ENCODE measurements around the gene PRKCE. TPM values are rescaled to one million over a fixed set of nuclear protein-coding genes. Genes with fewer than 3 reads are reported as not detected.

The PRKCE gene
- total RNA-seq, 1 donor: 12.5 TPM

DNA sequence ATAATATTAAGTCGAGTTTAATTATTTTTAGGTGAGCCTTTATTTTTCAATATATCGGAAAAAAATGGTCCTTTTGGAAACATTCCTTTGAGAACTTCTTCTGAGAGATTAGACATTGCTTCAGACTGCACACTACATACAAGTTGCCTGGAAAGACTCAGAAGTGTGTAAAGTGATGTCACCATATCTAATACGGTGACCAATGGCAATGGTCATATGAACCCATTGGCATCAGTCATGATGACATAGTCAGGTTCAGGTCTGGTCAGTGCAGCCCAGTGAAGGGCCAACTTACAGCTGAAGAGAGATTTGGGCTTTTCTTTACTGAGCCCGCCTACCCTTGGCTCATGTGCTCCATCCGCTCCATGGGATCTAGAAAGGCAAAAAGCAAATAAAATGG is 362.3 kb downstream of the PRKCE start:
- no peak for DNase-seq (ENCODE audit: low read depth)
- H3K4me3 ChIP-seq (ENCODE audit: low read depth, low read length): no peak overlapping the region
- TF ChIP-seq, protein P1, sequence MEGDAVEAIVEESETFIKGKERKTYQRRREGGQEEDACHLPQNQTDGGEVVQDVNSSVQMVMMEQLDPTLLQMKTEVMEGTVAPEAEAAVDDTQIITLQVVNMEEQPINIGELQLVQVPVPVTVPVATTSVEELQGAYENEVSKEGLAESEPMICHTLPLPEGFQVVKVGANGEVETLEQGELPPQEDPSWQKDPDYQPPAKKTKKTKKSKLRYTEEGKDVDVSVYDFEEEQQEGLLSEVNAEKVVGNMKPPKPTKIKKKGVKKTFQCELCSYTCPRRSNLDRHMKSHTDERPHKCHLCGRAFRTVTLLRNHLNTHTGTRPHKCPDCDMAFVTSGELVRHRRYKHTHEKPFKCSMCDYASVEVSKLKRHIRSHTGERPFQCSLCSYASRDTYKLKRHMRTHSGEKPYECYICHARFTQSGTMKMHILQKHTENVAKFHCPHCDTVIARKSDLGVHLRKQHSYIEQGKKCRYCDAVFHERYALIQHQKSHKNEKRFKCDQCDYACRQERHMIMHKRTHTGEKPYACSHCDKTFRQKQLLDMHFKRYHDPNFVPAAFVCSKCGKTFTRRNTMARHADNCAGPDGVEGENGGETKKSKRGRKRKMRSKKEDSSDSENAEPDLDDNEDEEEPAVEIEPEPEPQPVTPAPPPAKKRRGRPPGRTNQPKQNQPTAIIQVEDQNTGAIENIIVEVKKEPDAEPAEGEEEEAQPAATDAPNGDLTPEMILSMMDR (IDR thresholded peaks at IDR 0.05; ENCODE audit: insufficient read depth, low read length): no peak

DNA sequence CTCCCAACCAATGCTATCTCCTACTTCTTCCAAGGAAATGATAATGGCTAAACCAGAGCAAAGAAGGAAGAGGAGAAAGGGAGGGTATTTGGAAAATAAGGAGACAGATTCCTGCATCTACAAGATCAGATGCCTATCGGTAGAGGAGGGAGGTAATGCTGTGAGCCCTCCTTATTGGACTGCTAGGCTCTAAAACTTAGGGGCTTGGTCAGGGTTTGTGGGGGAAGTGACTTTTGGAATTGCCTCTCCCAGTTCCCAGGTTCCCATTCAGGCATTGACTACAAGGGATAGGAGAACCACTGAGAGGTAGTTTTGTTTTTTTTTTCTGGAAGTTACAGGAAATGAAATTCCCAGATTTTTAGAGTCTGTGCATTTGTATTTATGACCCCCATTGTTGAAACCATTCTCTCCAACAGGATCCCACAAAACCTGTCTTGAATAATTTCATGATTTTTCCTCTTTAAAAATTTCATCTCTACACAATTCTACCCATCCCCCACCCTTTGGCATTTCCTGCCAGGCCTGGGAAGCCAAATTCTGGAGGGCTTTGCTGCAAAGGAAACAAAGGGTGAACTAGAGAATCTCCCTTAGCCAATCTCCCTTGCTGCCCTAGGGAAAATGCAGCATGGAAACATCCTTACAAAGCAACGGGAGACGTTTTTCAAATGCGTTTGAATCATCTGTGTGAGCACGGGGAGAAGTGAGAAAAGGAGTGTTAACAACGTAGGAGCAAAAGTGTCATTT is 363.6 kb downstream of the PRKCE start:
- TF ChIP-seq, protein P1 (IDR thresholded peaks at IDR 0.05; ENCODE audit: insufficient read depth, low read length): no peak
- no peak overlapping the region for H3K4me3 ChIP-seq (ENCODE audit: low read depth, low read length)
- peak; percentile 67 for DNase-seq (ENCODE audit: low read depth)

DNA sequence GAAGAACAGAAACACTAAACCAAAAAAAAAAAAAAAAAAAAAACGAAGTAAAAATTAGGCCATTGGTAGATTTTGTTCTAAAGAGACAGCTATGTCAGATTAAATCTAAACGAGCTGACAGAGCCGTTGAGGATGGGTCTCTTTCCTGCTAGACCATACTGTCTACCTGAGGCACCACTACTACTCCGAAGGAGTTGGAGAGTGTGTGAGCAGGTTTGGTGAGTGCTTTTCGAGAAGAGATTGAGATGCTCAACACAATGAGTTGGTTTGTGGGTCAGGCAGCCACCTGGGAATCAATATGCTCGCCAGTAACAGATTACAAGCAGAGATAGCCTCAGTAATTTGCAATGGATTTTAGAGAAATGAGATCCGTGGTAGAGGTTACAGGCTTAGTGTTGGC is 364.2 kb downstream of the PRKCE start:
- TF ChIP-seq, protein P1 (IDR thresholded peaks at IDR 0.05; ENCODE audit: insufficient read depth, low read length): no peak
- no peak for DNase-seq (ENCODE audit: low read depth)
- H3K4me3 ChIP-seq (ENCODE audit: low read depth, low read length): no peak overlapping the region

DNA sequence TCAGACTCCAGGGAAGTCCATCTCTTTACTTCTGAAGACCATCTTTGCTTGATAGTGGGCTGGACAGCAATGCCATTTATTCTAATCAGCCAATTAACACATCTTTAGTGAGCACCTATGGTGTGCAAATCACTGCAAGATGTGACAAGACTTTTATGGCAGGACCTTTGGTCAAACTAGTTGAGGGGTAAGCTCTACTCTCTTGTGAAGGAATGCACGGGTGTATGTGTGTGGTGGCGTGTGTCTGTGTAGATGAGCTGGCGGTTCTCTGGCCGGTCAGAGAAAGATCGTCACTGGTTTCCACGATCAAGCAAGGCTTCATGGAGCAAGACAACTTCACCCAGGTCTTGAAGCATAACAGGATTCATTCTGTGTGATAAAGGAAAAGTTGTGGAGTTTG is 364.6 kb downstream of the PRKCE start:
- H3K4me3 ChIP-seq (ENCODE audit: low read depth, low read length): no peak overlapping the region
- no peak for DNase-seq (ENCODE audit: low read depth)
- TF ChIP-seq, protein P1 (IDR thresholded peaks at IDR 0.05; ENCODE audit: insufficient read depth, low read length): no peak

DNA sequence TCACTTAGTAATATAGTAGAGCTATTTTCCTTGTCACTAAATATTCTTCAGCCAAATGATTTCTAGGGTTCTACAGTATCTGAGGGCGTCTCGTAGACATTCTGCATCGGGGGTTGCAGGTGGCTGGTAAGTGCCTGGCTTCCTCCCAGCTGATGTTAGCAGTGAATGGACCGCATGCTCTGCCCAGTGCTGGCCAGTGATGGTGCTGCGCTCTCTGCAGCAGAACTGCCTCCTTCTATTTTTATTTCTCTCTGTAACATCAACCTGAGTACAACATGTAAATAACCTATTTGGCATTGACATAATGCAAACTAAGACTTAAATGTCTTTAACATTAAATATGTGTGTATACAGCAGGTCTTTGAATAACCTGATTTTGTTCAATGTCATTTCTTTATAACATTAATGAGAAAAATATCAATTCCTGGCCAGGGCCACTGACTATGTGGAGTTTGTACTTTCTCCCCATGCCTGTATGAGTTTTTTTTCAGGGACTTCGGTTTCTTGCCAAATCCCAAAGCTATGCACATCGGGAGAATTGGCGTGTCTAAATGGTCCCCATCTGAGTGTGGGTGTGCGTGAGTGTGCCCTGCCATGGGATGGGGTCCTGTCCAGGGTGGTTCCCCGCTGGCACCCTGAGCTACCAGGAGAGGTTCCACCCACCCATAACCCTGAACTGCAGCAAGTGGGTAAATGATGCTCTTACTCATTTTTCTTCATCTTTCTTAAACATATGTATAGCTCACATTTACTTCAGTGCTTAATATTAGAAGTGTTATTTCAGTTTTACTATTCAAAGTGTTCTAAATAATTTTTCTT is 367.5 kb downstream of the PRKCE start:
- no peak for DNase-seq (ENCODE audit: low read depth)
- TF ChIP-seq, protein P1 (IDR thresholded peaks at IDR 0.05; ENCODE audit: insufficient read depth, low read length): no peak
- no peak overlapping the region for H3K4me3 ChIP-seq (ENCODE audit: low read depth, low read length)

DNA sequence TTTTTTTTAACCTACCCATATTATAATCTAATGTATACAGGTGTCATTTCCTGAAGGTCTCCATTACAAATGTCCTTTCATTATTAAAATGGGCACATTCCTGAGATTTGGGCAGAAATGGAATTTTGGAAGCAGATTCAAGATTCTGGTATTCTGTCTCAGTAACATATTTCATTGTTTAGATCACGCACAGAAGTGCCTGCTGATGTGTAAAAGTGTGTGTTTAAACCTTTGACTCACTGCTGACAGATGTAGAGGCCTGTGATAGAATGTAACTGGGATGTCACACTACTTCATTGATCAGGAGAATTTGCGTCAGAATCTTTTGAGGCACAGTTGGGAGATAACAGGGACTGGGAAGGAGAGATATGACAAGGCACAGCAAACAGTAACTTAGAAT is 368.9 kb downstream of the PRKCE start:
- peak; percentile 68 for DNase-seq (ENCODE audit: low read depth)
- H3K4me3 ChIP-seq (ENCODE audit: low read depth, low read length): no peak overlapping the region
- TF ChIP-seq, protein P1 (IDR thresholded peaks at IDR 0.05; ENCODE audit: insufficient read depth, low read length): no peak

Measured in fibroblast of the aortic adventitia (primary cell).